PFSK-1 (cell line): Measurements from ENCODE around the gene DAB1.

ENCODE experiments used
- POLR2AphosphoS5 ChIP-seq: IDR thresholded peaks from 2 replicates; pipeline ENCODE4 v1.6.1; 2012; ENCODE audit warnings: low read depth, mild to moderate bottlenecking, control low read depth, low read length, moderate library complexity
- REST ChIP-seq, 2 experiments: IDR thresholded peaks; 2 replicates each; pipeline versions ENCODE4 v1.6.1 to v1.8.0; 2011 to 2012; ENCODE audit warnings: low read depth in 2 of 2, low read length in 2 of 2, control low read depth in 1 of 2, inconsistent platforms in 1 of 2, mild to moderate bottlenecking in 1 of 2, moderate library complexity in 1 of 2; ENCODE audit not compliant: insufficient read depth in 1 of 2
- SIN3A ChIP-seq: IDR thresholded peaks from 2 replicates; pipeline ENCODE4 v1.6.1; 2012; ENCODE audit warnings: mild to moderate bottlenecking, low read length, moderate library complexity, borderline replicate concordance; ENCODE audit not compliant: insufficient read depth

GRCh38 chr1:57360846-57361407, 62.9 kb downstream of the DAB1 start:
- TF ChIP-seq POLR2AphosphoS5 (no peak), REST (IDR thresholded peaks at IDR 0.05; ENCODE audit: insufficient read depth in 1 of 2, low read depth in 2 of 2, low read length in 2 of 2) (no peak), SIN3A (no peak)
